Hepatocyte (in vitro differentiated cells): ENCODE measurements around the gene ABCC11.

ENCODE experiments used
- EZH2phosphoT487 ChIP-seq: fragments of 200-600 bp; sonication (generic); IDR thresholded peaks from one replicate; pipeline ENCODE4 v1.6.1; 2018; ENCODE audit warnings: antibody characterized with exemption, mild to moderate bottlenecking, low read depth, moderate library complexity; ENCODE audit not compliant: unreplicated experiment, severe bottlenecking
- TF ChIP-seq, protein P1 (sequence below): fragments of 200-600 bp; sonication (generic); IDR thresholded peaks from 2 replicates; pipeline ENCODE4 v1.5.1; 2016; ENCODE audit warnings: antibody characterized with exemption, mild to moderate bottlenecking; ENCODE audit not compliant: poor library complexity

DNA sequence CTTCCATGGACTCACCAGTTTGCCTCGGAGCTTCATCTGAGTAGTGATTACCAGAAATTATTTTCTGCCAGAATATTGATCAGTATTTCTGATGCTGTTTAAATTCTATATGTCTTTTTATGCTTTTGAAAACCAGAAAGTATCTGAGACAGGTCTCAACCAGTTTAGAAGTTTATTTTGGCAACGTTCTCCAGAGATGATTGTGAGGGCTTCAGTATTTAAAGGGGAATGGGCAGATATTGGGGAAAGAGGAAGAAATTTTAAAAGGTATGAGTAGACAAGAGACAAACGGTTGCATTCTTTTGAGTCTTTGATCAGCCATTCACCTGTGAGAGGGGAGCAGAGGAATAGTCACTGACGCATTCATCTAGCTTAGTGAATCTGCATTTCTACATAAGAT lies 44.4 kb upstream of the ABCC11 start:
- TF ChIP-seq, protein P1, sequence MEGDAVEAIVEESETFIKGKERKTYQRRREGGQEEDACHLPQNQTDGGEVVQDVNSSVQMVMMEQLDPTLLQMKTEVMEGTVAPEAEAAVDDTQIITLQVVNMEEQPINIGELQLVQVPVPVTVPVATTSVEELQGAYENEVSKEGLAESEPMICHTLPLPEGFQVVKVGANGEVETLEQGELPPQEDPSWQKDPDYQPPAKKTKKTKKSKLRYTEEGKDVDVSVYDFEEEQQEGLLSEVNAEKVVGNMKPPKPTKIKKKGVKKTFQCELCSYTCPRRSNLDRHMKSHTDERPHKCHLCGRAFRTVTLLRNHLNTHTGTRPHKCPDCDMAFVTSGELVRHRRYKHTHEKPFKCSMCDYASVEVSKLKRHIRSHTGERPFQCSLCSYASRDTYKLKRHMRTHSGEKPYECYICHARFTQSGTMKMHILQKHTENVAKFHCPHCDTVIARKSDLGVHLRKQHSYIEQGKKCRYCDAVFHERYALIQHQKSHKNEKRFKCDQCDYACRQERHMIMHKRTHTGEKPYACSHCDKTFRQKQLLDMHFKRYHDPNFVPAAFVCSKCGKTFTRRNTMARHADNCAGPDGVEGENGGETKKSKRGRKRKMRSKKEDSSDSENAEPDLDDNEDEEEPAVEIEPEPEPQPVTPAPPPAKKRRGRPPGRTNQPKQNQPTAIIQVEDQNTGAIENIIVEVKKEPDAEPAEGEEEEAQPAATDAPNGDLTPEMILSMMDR, result no peak
- TF ChIP-seq EZH2phosphoT487, result no peak
